Type B pancreatic cell (in vitro differentiated cells): ENCODE data around the gene NPY. TPM values are rescaled to one million over a fixed set of nuclear protein-coding genes. Genes with fewer than 3 reads are reported as not detected.
"Not testable (repeated sequence)": the region's sequence is repeated elsewhere in the genome, so short reads cannot be mapped to it uniquely, and the experiment has no call there.

Source experiments
- DNase-seq: peaks from one replicate; pipeline ENCODE4 v3.0.0; 2021; ENCODE audit warnings: mixed read lengths; ENCODE audit not compliant: unreplicated experiment; ENCODE audit errors: extremely low spot score
- H3K27ac Mint-ChIP-seq: 2 replicates; pipeline ENCODE4 v1.8.0; 2021; ENCODE audit warnings: mild to moderate bottlenecking, mixed read lengths
- H3K27me3 Mint-ChIP-seq: 2 replicates; pipeline ENCODE4 v1.8.0; 2021; ENCODE audit warnings: mixed read lengths
- H3K36me3 Mint-ChIP-seq: 2 replicates; pipeline ENCODE4 v1.8.0; 2021; ENCODE audit warnings: mixed read lengths
- H3K4me1 Mint-ChIP-seq: one replicate; pipeline ENCODE4 v1.8.0; 2021; ENCODE audit warnings: mixed read lengths; ENCODE audit not compliant: unreplicated experiment
- H3K4me3 Mint-ChIP-seq: 2 replicates; pipeline ENCODE4 v1.8.0; 2021; ENCODE audit warnings: mild to moderate bottlenecking, mixed read lengths
- H3K9me3 Mint-ChIP-seq: 2 replicates; pipeline ENCODE4 v1.8.0; 2021; ENCODE audit warnings: mixed read lengths
- CTCF ChIP-seq: fragments of 200-600 bp; sonication (generic); conservative IDR thresholded peaks from 2 replicates; pipeline ENCODE4 v1.5.0; 2021; ENCODE audit warnings: antibody characterized with exemption, mild to moderate bottlenecking
- total RNA-seq: library from RNA; stranded (reverse); gene quantifications from 2 replicates; pipeline ENCODE4 v1.2.1, GENCODE V29; 2021; ENCODE audit warnings: low replicate concordance

Gene NPY
- total RNA-seq, 1 donor from 2014 or later, result 1.5 TPM

GRCh38 chr7:24249266-24249665 is 34.7 kb upstream of the NPY start:
- Mint-ChIP-seq H3K36me3 (no peaks in the 10 kb centered on the region), H3K9me3 (peaks cover 4% of the 10 kb centered on the region), H3K27ac (no peak overlapping the region), H3K27me3 (no peaks in the 10 kb centered on the region), H3K4me1 (no peaks in the 10 kb centered on the region), H3K4me3 (no peak overlapping the region)
- no peak for TF ChIP-seq CTCF
- DNase-seq, result no peak

- no peak for TF ChIP-seq CTCF
- H3K9me3 Mint-ChIP-seq, result peaks cover 9% of the 10 kb centered on the region
- H3K4me1 Mint-ChIP-seq, result no peaks in the 10 kb centered on the region
- H3K4me3 Mint-ChIP-seq, result no peak overlapping the region
- H3K27me3 Mint-ChIP-seq, result no peaks in the 10 kb centered on the region
- no peak overlapping the region for H3K27ac Mint-ChIP-seq
- no peaks in the 10 kb centered on the region for H3K36me3 Mint-ChIP-seq
- no peak for DNase-seq
These were observed 32.4 kb upstream of the NPY start for GRCh38 chr7:24251568-24251967.

GRCh38 chr7:24255139-24255538 is 28.9 kb upstream of the NPY start:
- DNase-seq, result no peak

GRCh38 chr7:24258324-24258723 is 25.7 kb upstream of the NPY start:
- not testable (repeated sequence) for H3K27ac Mint-ChIP-seq, DNase-seq, H3K4me3 Mint-ChIP-seq, H3K36me3 Mint-ChIP-seq, H3K27me3 Mint-ChIP-seq, H3K9me3 Mint-ChIP-seq, H3K4me1 Mint-ChIP-seq

More at GRCh38 chr7:24255139-24255538, 28.9 kb upstream of the NPY start:
- Mint-ChIP-seq H3K4me3 (no peak overlapping the region), H3K4me1 (no peaks in the 10 kb centered on the region), H3K27me3 (no peaks in the 10 kb centered on the region), H3K9me3 (peaks cover 9% of the 10 kb centered on the region), H3K27ac (no peak overlapping the region), H3K36me3 (no peaks in the 10 kb centered on the region)
- TF ChIP-seq CTCF, result no peak

- no peaks in the 10 kb centered on the region for H3K36me3 Mint-ChIP-seq
- H3K9me3 Mint-ChIP-seq, result no peaks in the 10 kb centered on the region
- peaks cover 19% of the 10 kb centered on the region for H3K27me3 Mint-ChIP-seq
- H3K4me3 Mint-ChIP-seq, result no peak overlapping the region
- no peak for TF ChIP-seq CTCF
- no peak for DNase-seq
- no peak overlapping the region for H3K27ac Mint-ChIP-seq
- H3K4me1 Mint-ChIP-seq, result no peaks in the 10 kb centered on the region
These were observed 12.1 kb upstream of the NPY start for GRCh38 chr7:24271938-24272337.

- Mint-ChIP-seq H3K9me3 (no peaks in the 10 kb centered on the region), H3K27me3 (peaks cover 28% of the 10 kb centered on the region), H3K36me3 (no peaks in the 10 kb centered on the region), H3K4me1 (no peaks in the 10 kb centered on the region), H3K4me3 (no peak overlapping the region), H3K27ac (no peak overlapping the region)
- DNase-seq, result no peak
- no peak for TF ChIP-seq CTCF
These were observed 4.5 kb upstream of the NPY start for GRCh38 chr7:24279512-24279911.
